AG04450 (cell line): ENCODE results near the gene SLC16A4. TPM values are rescaled to one million over a fixed set of nuclear protein-coding genes. Genes with fewer than 3 reads are reported as not detected.

ENCODE experiments used
- CTCF ChIA-PET: fragments of 300-600, 350-600 bp; formaldehyde crosslinking; extraction: SDS; loops from one replicate; lab custom pipeline; 2022; ENCODE audit warnings: antibody characterized with exemption, inconsistent platforms; lab: Charles Lee
- POLR2A ChIA-PET: fragments of 350-600 bp; formaldehyde crosslinking; extraction: SDS; loops from one replicate; lab custom pipeline; 2021; ENCODE audit warnings: antibody characterized with exemption, inconsistent platforms; lab: Yijun Ruan, JAX
- DNase-seq: peaks from one replicate; pipeline ENCODE4 v3.0.0-alpha.2; 2011; ENCODE audit warnings: low read depth, low spot score
- H3K27ac ChIP-seq: one replicate; pipeline ENCODE4 v1.5.1; 2012; ENCODE audit warnings: low read depth, low read length, control low read depth
- H3K27me3 ChIP-seq: one replicate; pipeline ENCODE4 v1.6.0; 2012; ENCODE audit warnings: low read length; ENCODE audit not compliant: control insufficient read depth, insufficient read depth
- H3K4me3 ChIP-seq: 2 replicates; pipeline ENCODE4 v1.5.1; 2011; ENCODE audit warnings: mild to moderate bottlenecking, low read depth, low read length, control low read depth
- H3K9me3 ChIP-seq: 2 replicates; pipeline ENCODE4 v1.5.1; 2012; ENCODE audit warnings: low read length; ENCODE audit not compliant: control insufficient read depth, insufficient read depth
- polyA plus RNA-seq: library from polyadenylated mRNA; depleted of rRNA; stranded (reverse); fragments of >200 nt; gene quantifications from 2 replicates; pipeline ENCODE4 v1.2.3, GENCODE V29; 2011
- TF ChIP-seq, protein P1 (sequence below): IDR thresholded peaks from 2 replicates; pipeline ENCODE4 v1.5.1; 2011; ENCODE audit warnings: low read depth, low read length, control low read depth, inconsistent platforms

SLC16A4 gene
- polyA plus RNA-seq, 1 experiment, result 98.8 TPM

DNA sequence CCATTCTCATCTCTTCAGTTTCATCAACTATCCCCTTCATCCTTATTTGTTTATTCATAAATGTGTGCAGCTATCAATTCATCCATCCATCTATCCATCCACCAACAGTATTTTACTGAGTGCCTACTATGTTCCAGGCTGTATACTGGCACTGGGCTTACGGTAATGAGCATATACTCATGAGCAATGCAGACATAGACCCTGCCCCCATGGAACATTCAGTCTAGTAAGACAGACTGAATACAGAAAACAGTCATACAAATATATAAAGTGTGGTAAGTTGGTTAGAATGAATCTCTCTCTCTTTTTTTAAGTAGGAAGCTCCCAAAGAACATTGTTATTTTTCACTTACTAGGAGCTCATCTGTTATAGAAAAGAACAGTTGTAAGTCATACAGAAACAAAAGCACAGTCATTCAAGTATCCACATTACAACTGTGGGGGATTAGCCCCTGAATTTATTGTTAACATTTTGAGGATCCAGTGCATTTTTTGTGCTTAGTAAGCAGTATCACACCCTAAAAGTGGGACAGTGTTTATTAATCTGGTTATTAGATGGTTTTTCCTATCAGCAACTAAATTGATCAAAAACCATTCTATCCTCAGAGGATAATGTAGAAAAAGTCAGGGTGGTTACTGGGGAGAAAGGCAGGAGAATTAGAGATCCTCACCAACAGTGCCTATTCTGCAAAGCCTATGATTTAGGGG lies 3.6 kb downstream of the SLC16A4 start:
- Histone ChIP-seq H3K27ac (no peak overlapping the region), H3K27me3 (no peaks in the 10 kb centered on the region), H3K4me3 (no peak overlapping the region), H3K9me3 (no peaks in the 10 kb centered on the region)
- CTCF ChIA-PET, result interaction anchor here (1.3 to 2.9 kb wide), 3 partner anchors 25 to 299 kb away, joined by 3 to 10 read pairs (median 7); no protein-coding TSS in a partner anchor
- POLR2A ChIA-PET, result interaction anchor here (0.6 to 1.1 kb wide), 2 partner anchors 18 to 49 kb away, joined by 3 read pairs; no protein-coding TSS in a partner anchor
- DNase-seq, result no peak
- TF ChIP-seq, protein P1, sequence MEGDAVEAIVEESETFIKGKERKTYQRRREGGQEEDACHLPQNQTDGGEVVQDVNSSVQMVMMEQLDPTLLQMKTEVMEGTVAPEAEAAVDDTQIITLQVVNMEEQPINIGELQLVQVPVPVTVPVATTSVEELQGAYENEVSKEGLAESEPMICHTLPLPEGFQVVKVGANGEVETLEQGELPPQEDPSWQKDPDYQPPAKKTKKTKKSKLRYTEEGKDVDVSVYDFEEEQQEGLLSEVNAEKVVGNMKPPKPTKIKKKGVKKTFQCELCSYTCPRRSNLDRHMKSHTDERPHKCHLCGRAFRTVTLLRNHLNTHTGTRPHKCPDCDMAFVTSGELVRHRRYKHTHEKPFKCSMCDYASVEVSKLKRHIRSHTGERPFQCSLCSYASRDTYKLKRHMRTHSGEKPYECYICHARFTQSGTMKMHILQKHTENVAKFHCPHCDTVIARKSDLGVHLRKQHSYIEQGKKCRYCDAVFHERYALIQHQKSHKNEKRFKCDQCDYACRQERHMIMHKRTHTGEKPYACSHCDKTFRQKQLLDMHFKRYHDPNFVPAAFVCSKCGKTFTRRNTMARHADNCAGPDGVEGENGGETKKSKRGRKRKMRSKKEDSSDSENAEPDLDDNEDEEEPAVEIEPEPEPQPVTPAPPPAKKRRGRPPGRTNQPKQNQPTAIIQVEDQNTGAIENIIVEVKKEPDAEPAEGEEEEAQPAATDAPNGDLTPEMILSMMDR, result no peak

DNA sequence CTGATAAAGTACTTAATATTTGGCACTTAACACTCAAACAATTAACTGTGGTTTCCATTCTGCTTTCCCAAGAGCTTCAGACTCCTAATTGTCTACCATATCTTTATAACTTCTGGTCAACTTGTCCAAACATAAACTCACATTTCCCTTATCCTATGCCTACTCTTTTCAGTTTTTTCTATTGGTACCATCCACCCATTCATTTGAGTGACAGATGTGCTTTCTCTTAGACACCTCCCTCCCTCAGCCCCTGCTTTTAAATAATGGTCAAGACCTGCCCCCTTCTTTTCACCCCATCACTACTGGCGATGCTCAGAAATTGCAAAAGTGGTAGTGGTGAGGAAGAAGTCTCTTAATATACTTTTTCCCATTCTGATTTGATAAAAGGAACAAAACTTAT lies 5.5 kb downstream of the SLC16A4 start:
- POLR2A ChIA-PET, result no interaction called here
- TF ChIP-seq, protein P1, result no peak
- DNase-seq, result no peak

DNA sequence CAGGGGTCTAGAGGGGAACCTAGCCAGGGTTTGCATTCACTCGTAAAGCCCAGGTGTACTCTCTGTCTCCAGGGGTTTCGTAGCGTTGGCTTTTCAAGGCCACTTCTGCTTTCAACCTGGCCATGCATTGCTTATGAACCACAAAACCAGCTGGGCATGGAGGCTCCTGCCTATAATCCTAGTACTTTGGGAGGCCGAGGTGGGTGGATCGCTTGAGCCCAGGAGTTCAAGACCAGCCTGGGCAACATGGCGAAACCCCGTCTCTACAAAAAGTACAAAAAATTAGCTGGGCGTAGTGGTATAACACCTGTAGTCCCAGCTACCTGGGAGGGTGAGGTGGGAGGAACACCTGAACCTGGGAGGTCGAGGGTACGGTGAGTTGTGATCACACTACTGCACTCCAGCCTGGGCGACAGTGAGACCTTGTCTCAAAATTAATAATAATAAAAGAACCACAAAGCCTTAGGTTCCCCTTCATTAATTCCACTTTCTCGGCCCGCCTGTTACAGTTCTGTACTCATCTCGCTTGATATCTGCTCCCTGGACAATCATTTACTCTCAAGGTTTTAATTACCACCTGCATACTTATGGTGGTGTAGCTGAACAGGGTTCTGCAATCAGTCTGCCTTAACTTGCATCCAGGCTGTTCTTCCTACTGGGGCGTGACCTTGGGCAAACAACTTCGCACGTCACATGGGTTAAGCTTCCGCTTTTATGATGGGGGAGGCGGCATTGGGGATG lies 6.1 kb downstream of the SLC16A4 start:
- H3K27me3 ChIP-seq, result no peaks in the 10 kb centered on the region
- POLR2A ChIA-PET, result interaction anchor here (1.3 kb wide), 1 partner anchor 12 kb away, joined by 3 read pairs; no protein-coding TSS in a partner anchor
- H3K4me3 ChIP-seq, result no peak overlapping the region
- no peaks in the 10 kb centered on the region for H3K9me3 ChIP-seq
- H3K27ac ChIP-seq, result no peak overlapping the region
- CTCF ChIA-PET, result interaction anchor here (0.5 to 2.4 kb wide), 2 partner anchors 33 to 182 kb away, joined by 5 to 7 read pairs; no protein-coding TSS in a partner anchor
- TF ChIP-seq, protein P1, result no peak
- no peak for DNase-seq

More for the DNA sequence above, 5.5 kb downstream of the SLC16A4 start:
- no peaks in the 10 kb centered on the region for H3K27me3 ChIP-seq
- H3K27ac ChIP-seq, result no peak overlapping the region
- no peaks in the 10 kb centered on the region for H3K9me3 ChIP-seq
- H3K4me3 ChIP-seq, result no peak overlapping the region
- CTCF ChIA-PET, result interaction anchor here (2.4 to 2.9 kb wide), 2 partner anchors 27 to 182 kb away, joined by 7 to 10 read pairs; no protein-coding TSS in a partner anchor

DNA sequence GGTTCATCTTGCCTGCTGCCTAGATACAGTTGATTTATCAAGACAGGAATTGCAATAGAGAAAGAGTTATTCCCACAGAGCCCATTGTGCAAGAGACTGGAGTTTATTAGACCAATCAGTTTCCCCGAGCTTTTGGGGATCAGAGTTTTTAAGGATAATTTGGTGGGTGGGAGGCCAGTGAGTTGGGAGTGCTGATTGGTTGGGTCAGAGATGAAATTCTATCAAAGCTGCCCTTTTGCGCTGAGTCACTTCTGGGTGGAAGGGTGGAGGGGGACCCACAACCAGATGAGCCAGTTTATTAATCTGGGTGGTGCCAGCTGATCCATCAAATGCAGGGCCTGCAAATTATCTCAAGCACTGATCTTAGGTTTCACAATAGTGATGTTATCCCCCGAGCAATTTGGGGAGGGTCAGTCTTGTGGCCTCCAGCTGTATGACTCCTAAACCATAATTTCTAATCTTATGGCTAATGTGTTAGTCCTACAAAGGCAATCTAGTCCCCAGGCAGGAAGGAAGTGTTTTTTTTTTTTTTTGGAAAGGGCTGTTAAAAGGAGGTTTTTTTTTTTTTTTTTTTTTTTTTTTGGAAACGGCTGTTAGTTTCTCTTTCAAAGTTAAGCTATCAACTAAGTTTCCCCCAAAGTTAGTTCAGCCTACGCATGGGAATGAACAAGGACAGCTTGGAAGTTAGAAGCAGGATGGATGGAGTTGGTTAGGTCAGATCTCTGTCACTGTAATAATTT lies 7.4 kb downstream of the SLC16A4 start:
- no peak overlapping the region for H3K4me3 ChIP-seq
- ChIA-PET CTCF (interaction anchor here (0.6 kb wide), 1 partner anchor 116 kb away, joined by 3 read pairs; no protein-coding TSS in a partner anchor), POLR2A (interaction anchor here (0.6 to 1.3 kb wide), 2 partner anchors 10 to 36 kb away, joined by 3 read pairs; no protein-coding TSS in a partner anchor)
- no peak for DNase-seq
- no peaks in the 10 kb centered on the region for H3K9me3 ChIP-seq
- H3K27ac ChIP-seq, result no peak overlapping the region
- H3K27me3 ChIP-seq, result no peaks in the 10 kb centered on the region
- TF ChIP-seq, protein P1, result no peak
